Measurements from ENCODE around the gene LRRC73.
A peak's percentile ranks its signal among the peaks of the same experiment; 100 is the strongest.

The LRRC73 gene

DNA sequence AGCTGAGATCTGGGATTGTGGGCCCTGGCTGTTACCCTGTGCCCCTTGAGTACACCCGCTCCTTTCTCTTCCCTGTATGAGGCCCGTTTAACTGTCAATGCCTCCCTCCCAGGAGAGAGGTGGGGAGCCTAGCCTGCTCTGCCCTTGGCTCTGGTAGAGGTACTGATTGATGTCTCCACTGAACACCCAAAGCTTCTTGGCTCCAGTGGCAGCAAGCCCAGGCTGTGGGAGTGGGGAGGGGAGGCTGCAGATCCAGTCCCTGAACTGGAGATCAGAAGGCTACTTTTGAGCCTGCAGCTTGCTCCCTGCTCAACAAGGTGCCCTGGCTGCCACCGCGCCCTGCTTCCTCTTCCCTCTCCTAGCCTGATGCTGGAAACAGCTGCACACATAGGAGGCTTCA, 7.5 kb downstream of the LRRC73 start:
- TF ChIP-seq TAF1 (IDR thresholded peaks at IDR 0.05; ENCODE audit: low read depth) (no peak), TEAD4 (IDR thresholded peaks at IDR 0.05) (no peak)

- TF ChIP-seq RAD21 (IDR thresholded peaks at IDR 0.05; ENCODE audit: low read depth) (no peak), USF1 (IDR thresholded peaks at IDR 0.05) (no peak), TEAD4 (IDR thresholded peaks at IDR 0.05) (no peak), REST (IDR thresholded peaks at IDR 0.05; ENCODE audit: low read depth) (no peak), CEBPB (IDR thresholded peaks at IDR 0.05) (no peak), EGR1 (IDR thresholded peaks at IDR 0.05) (no peak), EP300 (IDR thresholded peaks at IDR 0.05; ENCODE audit: borderline replicate concordance) (no peak), YY1 (IDR thresholded peaks at IDR 0.05; ENCODE audit: low read depth) (no peak), NFIC (IDR thresholded peaks at IDR 0.05) (no peak), TAF1 (IDR thresholded peaks at IDR 0.05; ENCODE audit: low read depth) (no peak), CREB1 (IDR thresholded peaks at IDR 0.05; ENCODE audit: low read depth) (no peak), ZBTB7A (IDR thresholded peaks at IDR 0.05; ENCODE audit: low read depth) (no peak), FOXM1 (IDR thresholded peaks at IDR 0.05; ENCODE audit: borderline replicate concordance, low read depth) (no peak), TCF12 (IDR thresholded peaks at IDR 0.05; ENCODE audit: low read depth) (no peak)
- TF ChIP-seq, protein P1, sequence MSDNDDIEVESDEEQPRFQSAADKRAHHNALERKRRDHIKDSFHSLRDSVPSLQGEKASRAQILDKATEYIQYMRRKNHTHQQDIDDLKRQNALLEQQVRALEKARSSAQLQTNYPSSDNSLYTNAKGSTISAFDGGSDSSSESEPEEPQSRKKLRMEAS (IDR thresholded peaks at IDR 0.05): no peak
Measured at GRCh38 chr6:43500921-43501320, 9.2 kb downstream of the LRRC73 start.

GRCh38 chr6:43499028-43499815, 10.9 kb downstream of the LRRC73 start:
- TF ChIP-seq TAF1 (IDR thresholded peaks at IDR 0.05; ENCODE audit: low read depth): no peak

DNA sequence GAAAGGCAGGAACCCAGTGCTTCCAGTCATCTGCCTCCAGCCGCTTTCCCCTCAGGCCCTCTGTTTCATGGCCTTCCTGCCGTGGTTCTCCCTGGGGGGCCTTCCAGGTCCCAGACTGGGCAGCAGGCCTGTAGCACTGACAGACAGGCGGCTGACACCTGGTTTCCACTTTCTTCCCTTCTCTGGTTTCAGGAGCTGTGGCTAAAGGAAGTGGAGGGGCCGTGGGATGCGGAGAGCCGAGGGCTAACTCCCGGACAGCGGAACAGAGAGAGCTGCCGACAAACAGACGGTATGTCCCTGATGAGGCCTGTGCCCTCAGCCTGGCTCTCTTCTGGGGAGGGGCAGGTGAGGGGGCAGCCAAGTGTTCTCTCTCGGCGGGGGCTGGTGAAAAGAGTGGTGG, 12.5 kb downstream of the LRRC73 start:
- no peak for TF ChIP-seq ZBTB7A (IDR thresholded peaks at IDR 0.05; ENCODE audit: low read depth)
- no peak for TF ChIP-seq CEBPB (IDR thresholded peaks at IDR 0.05)
- TF ChIP-seq YY1 (IDR thresholded peaks at IDR 0.05; ENCODE audit: low read depth): no peak
- no peak for TF ChIP-seq FOXM1 (IDR thresholded peaks at IDR 0.05; ENCODE audit: borderline replicate concordance, low read depth)
- TF ChIP-seq EP300 (IDR thresholded peaks at IDR 0.05; ENCODE audit: borderline replicate concordance): no peak
- TF ChIP-seq, protein P1 (IDR thresholded peaks at IDR 0.05): no peak
- TF ChIP-seq NFIC (IDR thresholded peaks at IDR 0.05): no peak
- no peak for TF ChIP-seq TAF1 (IDR thresholded peaks at IDR 0.05; ENCODE audit: low read depth)
- no peak for TF ChIP-seq USF1 (IDR thresholded peaks at IDR 0.05)
- TF ChIP-seq TCF12 (IDR thresholded peaks at IDR 0.05; ENCODE audit: low read depth): no peak
- no peak for TF ChIP-seq CREB1 (IDR thresholded peaks at IDR 0.05; ENCODE audit: low read depth)
- no peak for TF ChIP-seq REST (IDR thresholded peaks at IDR 0.05; ENCODE audit: low read depth)
- no peak for TF ChIP-seq RAD21 (IDR thresholded peaks at IDR 0.05; ENCODE audit: low read depth)
- TF ChIP-seq TEAD4 (IDR thresholded peaks at IDR 0.05): no peak
- no peak for TF ChIP-seq EGR1 (IDR thresholded peaks at IDR 0.05)

DNA sequence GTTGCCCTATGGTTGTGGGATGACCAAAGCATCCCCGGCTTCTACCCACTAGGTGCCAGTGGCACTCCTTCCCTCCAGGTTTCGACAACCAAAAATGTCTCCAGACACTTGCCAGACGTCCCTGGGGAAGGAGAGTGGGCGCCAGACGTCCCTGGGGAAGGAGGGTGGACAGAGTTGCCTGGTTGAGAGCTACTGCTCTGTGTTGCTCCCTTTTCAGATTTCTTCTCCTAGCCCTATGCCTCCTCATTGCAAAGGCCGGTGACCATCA, 13.1 kb downstream of the LRRC73 start:
- TF ChIP-seq RAD21 (IDR thresholded peaks at IDR 0.05; ENCODE audit: low read depth) (no peak), YY1 (IDR thresholded peaks at IDR 0.05; ENCODE audit: low read depth) (no peak), ZBTB7A (IDR thresholded peaks at IDR 0.05; ENCODE audit: low read depth) (no peak), TAF1 (IDR thresholded peaks at IDR 0.05; ENCODE audit: low read depth) (no peak), EP300 (IDR thresholded peaks at IDR 0.05; ENCODE audit: borderline replicate concordance) (no peak)

DNA sequence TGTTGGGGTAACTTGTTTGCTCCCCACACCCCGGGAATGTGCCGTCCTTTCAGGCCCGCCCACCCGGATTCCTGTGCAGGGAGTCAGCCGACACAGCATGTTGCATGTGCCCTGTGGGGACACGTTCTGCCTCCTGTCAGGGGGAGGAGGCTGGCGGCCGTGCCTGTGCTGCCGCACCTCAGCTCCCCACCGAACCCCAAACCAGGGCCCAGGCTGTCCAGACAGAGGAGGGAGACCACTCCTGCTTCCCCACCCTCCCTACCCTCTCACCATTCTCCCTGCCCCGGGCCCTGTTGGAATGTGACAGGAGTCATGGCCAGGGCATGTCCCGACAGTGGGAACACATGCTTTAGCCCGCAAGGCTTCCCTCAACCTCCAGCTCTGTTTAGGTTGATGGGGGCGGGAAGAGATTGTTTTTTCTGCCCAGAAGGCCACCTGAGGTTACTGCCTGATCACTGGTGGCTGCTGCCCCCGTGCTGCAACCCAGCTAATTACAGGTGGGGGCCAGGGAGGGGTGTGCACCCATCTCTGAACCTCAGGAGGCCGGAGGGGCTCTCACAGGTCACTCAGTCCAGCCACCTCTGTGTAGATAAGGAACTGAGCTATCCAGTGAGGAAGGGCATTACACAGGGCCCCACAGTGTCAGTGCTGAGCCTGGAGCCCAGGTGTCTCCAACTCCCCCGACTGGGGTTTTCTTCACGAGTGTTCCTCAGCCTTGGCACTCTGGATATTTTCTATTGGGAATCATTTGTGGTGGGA, 13.6 kb downstream of the LRRC73 start:
- TF ChIP-seq, protein P1 (IDR thresholded peaks at IDR 0.05): peak; percentile 79
- no peak for TF ChIP-seq TCF12 (IDR thresholded peaks at IDR 0.05; ENCODE audit: low read depth)
- TF ChIP-seq RAD21 (IDR thresholded peaks at IDR 0.05; ENCODE audit: low read depth): peak; percentile 72
- TF ChIP-seq USF1 (IDR thresholded peaks at IDR 0.05): no peak
- no peak for TF ChIP-seq TAF1 (IDR thresholded peaks at IDR 0.05; ENCODE audit: low read depth)
- TF ChIP-seq ZBTB7A (IDR thresholded peaks at IDR 0.05; ENCODE audit: low read depth): no peak
- TF ChIP-seq EGR1 (IDR thresholded peaks at IDR 0.05): no peak
- TF ChIP-seq CREB1 (IDR thresholded peaks at IDR 0.05; ENCODE audit: low read depth): no peak
- TF ChIP-seq EP300 (IDR thresholded peaks at IDR 0.05; ENCODE audit: borderline replicate concordance): no peak
- TF ChIP-seq NFIC (IDR thresholded peaks at IDR 0.05): no peak
- no peak for TF ChIP-seq REST (IDR thresholded peaks at IDR 0.05; ENCODE audit: low read depth)
- no peak for TF ChIP-seq YY1 (IDR thresholded peaks at IDR 0.05; ENCODE audit: low read depth)
- TF ChIP-seq TEAD4 (IDR thresholded peaks at IDR 0.05): peak; percentile 83
- TF ChIP-seq CEBPB (IDR thresholded peaks at IDR 0.05): no peak
- no peak for TF ChIP-seq FOXM1 (IDR thresholded peaks at IDR 0.05; ENCODE audit: borderline replicate concordance, low read depth)
